OCI-LY7 (cell line): Measurements from ENCODE around the gene PDZD2.

Source experiments
- CTCF ChIP-seq: fragments of 200-600 bp; sonication (generic); conservative IDR thresholded peaks from 2 replicates; pipeline ENCODE4 v1.5.1; 2014; ENCODE audit warnings: mild to moderate bottlenecking, antibody characterized with exemption, low read length, moderate library complexity, mixed read lengths
- EZH2phosphoT487 ChIP-seq: fragments of 200-600 bp; sonication (generic); IDR thresholded peaks from 2 replicates; pipeline ENCODE4 v1.6.1; 2018; ENCODE audit warnings: low read depth, borderline replicate concordance, mild to moderate bottlenecking, mixed run types, antibody characterized with exemption, low read length, moderate library complexity, mixed read lengths

GRCh38 chr5:32160228-32160627, 521.3 kb downstream of the PDZD2 start:
- TF ChIP-seq CTCF (no peak), EZH2phosphoT487 (no peak)
